Activated CD4-positive, CD25-positive, alpha-beta regulatory T cell (primary cell): ENCODE data around the gene LHFPL5.

Source experiments
- DNase-seq, 4 experiments: peaks; one replicate each; lab custom pipeline; 2025; lab: John Stamatoyannopoulos, UW

The LHFPL5 gene

DNA sequence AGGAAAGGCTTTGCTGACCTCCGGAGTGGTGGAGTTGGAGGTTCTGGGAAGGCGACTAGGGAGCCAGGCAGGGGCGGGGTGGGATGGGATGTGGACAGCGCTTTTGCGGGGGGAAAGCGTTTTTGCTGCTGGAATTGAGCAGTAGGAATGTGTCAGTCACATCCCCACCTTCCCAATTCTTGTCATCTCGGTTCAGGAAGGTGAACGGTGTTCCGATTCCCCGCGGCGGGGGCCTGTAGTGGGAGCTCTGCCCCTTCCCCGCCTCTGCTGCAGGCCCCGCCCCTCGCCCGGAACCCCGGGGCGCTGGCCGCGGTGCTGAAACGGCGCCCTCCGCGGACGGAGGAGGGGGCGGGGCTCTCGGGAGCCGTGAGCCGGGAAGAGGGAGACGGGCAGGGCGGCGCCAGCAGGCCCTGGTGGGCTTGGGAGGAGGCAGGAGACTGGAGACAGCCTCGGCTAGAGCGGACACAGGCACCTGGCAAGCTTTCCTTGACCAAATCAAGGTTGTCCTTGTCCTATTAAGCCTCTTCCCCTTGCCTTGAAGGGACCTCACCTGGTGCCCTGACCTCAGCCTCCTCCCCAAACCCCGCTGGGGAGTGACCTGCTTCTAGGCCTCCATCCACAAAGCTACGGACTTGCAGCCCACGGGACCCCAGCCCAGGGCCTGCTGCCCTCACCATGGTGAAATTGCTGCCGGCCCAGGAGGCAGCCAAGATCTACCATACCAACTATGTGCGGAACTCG is at the start of gene LHFPL5:
TSS of gene LHFPL5 (plus strand) at position 357 of the 741 bp plus-strand sequence. CDS start at position 676, 319 bp downstream.
- peak in 2 of 4 experiments; percentile 13 to 19 for DNase-seq

DNA sequence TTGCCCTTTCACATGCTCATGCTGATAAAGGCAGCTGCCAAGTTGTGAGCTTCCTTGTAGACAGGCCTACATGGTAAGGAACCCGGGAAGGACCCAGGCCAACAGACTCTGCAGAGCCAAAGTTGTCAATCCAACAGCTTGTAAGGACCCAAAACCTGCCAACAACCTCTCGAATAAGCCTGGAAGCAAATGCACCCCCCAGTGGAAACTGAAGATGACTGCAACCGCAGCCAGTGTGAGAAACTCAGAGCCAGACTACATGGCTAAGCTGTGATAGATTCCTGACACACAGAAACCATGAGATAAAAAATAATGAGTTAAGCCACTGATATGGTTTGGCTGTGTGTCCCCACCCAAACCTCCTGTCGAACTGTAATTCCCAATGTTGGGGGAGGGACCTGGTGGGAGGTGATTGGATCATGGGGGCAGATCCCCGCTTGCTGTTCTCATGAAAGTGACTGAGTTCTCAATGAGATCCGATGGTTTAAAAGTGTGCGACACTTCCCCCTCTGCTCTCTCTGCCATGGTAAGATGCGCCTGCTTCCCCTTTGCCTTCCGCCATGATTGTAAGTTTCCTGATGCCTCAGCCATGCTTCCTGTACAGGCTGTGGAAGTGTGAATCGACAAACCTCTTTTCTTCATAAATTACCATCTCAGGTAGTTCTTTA is 47.6 kb upstream of the LHFPL5 start:
- DNase-seq: no peak

DNA sequence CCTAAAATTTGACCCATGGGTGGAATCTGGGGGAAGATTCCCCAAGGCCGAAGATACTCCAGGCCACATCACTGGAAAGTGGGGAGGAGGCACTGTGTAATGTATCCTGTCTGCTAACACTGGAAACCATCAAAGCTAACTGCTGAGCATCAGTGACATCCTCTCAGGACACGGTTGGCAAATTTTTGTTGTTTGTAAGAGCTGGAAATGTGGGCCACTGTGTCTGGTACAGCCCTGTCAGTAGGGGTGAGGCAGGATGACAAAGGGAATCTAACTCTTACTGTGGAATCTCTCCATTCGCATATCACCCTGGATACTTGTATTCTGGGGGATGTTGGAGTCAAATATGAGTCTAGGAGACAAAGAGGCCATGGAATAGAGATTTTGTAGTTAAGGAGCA is 45.7 kb upstream of the LHFPL5 start:
- DNase-seq: no peak

DNA sequence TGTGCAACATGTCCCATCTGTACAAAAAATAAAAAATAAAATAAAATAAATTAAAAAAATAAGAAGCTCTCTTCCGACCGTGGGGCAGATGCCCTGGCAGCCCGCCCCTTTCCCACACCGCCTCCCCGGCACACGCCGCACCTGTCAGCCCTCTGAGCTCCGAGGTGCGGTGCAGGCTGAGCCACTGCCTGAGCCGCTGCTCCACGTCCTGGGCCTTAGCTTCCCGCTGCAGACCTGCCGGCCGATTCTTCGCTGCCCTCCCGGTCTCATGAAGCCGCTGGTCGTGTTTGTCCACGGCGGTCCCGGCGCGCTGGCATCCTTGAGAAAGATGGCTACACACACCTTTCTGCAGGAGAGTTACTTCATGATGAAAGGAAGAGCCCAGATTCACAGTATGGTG is 39.4 kb upstream of the LHFPL5 start:
- no peak for DNase-seq

DNA sequence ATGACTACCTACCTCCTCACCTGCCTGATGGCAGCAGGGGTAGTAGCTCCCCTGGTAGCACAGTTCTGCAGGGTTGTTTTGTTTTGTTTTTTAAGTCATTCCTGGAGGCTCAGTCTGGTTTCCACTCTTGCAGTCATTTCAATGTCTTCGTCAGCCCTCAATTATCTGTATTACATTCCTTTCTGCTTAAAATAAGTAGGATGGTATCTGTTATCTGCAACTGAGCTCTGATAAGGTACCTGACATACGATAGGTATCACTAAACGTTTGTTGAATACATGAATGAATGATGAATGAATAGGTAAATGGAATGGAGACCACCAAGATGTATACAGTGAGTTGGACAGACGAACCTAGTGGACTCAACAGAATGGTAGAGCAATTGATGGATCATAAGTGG is 35.9 kb upstream of the LHFPL5 start:
- DNase-seq: no peak

DNA sequence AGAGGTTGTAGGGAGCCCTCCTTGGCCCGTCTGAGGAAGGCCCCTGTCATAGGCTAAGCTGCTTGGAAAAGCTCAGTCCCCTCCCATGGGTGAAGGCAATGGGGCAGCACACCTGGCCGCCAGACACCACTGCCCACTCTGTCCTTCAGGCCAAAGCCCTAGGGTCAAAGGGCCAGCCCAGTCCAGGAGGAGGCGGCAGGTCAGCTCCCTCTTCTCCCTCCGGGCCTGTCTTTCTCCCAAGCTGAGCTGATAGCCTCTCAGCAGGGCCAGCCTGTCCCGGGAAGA is 33.9 kb upstream of the LHFPL5 start:
- no peak for DNase-seq

DNA sequence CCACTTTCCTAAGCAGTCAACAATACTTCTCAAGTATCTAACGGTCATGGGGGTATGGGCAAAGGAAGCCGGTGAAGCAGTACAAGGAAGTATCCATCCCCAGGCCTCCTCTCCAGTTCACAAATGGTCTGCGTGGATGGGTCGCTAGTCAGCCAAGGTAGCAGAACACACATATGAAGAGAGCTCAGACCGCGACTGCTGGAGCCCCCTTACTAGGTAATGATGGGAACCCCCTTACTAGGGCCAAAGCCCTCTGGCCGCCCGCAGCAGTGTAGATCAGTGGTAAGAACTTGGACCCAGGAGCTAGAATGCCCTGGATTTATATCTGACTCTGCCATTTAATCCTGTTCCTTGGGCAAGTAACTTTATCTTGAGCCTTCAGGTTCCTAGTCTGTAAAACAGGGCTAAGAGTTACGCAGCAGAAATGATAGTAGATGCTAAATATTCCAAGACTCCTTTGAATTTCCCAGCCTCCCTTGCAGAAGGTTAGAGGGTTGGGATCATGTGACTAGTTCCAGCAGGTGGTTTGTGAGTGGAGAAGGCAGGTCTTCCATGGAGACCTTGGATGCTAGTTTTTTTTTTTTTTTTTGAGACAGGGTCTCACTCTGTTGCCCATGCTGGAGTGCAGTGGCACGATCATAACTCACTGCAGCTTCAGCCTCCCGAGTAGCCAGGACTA is 30.9 kb upstream of the LHFPL5 start:
- no peak for DNase-seq

DNA sequence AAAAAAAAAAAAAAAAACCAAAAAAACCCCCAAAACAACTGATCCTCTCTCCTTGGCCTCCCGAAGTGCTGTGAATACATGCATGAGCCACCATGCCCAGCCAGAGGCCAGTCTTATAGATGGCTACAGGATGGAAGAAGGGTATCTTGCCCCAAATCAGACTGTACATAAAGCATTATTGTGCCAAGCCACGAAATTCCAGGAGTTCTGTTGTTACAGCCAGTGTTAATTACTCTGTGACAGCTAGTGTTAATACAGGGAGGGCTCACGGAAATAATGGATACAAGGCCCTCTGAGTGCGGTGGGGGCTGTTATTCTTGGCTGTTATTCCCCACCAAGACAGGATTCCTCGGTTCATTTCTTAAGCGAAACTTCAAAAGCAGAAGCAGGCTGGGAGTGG is 30.1 kb upstream of the LHFPL5 start:
- no peak for DNase-seq

DNA sequence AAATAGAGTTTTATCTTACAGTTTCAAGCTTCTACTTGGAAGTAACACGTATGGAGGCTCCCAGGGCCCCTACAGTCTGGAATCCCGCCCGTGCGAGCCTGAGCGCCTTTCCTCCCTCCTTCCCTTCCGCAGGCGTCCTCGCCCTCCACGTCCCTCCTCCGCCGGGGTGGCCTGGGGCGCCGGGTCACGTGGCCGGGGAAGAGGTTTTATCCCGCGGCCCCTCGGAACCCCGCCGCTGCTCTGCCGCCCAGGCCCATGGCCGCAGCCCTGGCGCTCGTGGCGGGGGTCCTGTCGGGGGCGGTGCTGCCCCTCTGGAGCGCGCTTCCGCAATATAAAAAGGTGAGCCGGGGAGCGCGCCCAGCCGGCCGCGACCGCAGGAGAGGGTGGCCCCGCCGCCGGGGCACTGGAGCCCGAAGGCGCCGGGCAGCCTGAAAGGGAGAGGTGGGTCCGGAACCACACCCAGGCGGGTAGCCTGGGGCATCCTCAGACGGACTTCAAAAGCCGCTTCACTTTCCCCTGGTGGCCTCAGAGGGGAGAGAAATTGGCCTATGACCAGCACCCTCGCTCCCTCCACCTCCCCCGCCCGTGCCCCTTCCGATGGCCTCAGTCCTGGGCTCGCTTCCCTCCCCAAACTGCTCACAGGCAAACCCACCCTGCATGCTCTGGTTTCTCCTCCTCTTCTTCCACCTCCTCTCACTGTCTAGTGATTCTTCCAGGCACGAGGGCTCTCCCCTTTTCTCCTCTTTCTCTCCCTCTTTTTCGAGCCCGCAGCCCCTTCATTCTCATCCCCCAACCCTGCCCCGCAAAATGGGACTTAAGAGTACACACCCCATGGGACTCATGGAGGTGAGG is 28.6 kb upstream of the LHFPL5 start, which contains the start of gene CLPSL2:
TSS of gene CLPSL2 (plus strand) at position 235 of the 852 bp plus-strand sequence. CDS start at position 256, 21 bp downstream.
- DNase-seq: no peak

DNA sequence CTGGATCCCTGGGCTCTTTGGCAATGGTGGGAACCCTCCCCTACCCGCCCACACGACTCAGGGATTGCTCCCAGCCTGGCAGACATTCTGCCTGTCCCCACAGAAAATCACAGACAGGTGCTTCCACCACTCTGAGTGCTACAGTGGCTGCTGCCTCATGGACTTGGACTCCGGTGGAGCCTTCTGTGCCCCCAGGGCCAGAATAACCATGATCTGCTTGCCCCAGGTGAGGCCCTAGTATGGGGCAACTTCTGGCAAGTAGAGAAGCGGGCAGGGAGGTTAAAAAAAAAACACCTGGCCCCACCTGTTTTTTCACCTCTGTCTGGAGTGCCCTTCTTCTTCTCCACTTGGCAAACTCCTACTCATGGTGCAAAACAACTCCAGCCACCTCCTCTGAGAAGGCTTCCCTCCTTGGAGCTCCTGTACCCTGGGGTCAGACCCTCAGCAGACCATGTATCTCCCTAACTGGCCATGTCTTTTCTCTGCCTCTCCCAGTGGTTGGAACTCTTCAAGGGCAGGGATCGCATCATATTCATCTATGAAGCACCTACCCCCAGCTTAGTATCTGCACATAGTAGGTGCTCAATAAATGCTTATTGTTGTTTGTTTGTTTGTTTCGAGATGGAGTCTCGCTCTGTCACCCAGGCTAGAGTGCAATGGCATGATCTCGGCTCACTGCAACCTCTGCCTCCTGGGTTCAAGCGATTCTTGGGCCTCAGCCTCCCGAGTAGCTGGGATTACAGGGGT is 27.6 kb upstream of the LHFPL5 start:
- no peak for DNase-seq

DNA sequence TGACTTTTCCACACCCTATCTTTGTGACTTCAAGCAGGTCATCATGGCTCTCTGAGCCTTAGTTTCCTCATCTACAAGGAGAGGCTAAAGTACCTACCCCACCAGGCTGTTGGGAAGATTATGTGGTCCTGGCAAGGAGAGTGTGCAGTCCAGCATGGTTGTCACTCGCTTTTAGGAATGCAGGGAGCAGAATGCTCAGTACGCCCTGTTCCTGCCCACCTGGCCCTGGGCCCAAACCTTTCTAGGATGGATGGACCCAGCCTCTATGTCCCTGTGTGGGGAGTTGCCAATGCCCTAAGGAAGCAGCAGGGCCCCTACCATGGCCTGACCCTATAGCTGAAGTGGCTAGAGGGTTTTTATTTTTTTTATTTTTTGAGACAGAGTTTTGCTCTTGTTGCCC is 26.7 kb upstream of the LHFPL5 start:
- no peak for DNase-seq

DNA sequence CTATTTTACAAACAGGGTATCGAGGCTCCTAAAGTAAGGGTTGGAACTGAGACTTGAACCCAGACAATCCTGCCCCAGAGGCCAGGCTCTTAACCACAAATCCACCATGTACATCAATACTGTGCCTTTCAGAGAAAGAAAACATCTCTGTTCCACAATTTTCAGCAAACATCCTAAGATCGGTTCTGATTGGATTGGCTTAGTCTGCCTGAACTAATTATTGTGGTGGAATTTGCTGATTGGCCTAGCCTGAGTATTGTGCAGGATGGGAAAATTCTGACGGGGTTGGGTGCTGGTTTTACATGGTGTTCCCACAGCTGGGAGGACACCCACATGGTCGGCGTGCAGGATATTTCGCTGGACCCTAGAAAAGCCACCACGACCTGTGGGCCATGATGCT is 24.4 kb upstream of the LHFPL5 start, which contains the start of gene CLPSL1:
TSS of gene CLPSL1 (plus strand) at position 301 of the 400 bp plus-strand sequence. CDS start at position 393, 92 bp downstream.
- DNase-seq: no peak

DNA sequence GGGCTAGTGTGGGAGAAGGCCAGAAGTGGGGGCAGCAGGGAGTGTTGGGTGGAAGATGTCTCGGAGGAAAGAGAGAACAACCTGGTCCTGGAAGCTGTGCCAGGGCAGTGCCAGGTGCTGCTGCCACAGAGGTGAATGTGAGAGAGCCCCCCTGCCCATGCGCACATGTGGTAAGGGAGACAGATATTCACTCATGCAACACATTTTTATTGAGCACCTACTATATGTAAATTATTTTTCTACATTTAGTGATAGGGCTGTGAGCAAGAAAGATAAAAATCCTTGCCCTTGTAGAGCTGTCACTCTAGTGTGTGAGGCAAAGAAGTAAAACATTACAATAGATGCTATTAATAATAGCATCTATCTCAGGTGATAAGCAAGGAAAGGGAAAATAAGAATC is 23.9 kb upstream of the LHFPL5 start:
- DNase-seq: no peak

DNA sequence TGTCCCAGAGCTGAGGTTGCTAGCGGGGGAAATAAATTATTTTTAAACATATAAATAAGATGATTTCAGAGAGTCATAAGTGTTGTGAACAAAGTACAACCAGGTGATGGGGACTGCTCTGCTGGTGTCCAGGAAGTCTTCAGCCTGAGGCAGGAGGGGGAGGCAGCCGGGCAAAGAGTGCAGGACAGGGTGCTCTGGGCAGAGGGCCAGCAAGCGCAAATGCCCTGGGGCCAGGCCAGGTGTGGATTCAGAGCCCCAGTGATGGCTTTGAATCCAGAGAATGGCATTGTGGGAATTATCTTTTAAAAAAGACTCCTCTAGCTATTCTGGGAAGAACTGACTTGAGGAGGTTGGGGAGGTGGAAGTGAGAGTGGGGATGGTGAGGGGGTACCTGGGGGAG is 22.7 kb upstream of the LHFPL5 start:
- no peak for DNase-seq

DNA sequence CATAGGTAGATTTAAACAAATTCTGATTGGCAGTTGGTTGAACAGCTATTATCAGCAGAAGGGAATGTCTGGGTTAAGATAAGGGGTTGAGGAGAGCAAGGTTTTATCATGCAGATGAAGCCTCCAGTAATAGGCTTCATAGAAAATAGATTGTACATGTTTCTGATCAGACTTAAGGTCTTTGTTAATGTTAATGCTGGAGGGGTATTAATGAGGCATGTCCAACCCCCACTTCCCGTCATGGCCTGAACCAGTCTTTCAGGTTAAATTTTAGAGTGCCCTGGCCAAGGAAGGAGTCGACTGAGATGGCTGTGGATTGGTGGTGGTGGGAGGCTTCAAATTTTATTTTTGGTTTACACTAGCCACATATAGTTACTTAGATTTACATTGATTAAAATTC is 21.0 kb upstream of the LHFPL5 start:
- no peak for DNase-seq

DNA sequence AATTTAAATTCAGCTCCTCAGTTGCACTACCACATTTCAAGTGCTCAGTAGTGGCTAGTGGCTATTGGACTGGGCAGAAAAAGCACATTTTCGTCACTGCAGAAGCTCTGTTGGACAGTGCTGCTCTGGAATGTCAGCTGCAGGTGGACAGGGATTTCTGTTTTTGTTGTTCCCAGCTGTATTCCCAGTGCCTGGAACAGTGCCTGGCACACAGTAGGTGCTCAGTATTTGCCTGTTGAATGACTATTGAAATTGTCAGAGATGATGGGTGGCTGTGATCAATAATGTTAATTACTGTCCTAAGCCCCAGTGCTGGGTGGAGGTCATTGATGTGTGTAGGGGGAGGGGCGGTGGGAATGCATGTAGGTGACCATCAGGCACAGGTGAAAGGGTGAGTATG is 18.9 kb upstream of the LHFPL5 start:
- no peak for DNase-seq

DNA sequence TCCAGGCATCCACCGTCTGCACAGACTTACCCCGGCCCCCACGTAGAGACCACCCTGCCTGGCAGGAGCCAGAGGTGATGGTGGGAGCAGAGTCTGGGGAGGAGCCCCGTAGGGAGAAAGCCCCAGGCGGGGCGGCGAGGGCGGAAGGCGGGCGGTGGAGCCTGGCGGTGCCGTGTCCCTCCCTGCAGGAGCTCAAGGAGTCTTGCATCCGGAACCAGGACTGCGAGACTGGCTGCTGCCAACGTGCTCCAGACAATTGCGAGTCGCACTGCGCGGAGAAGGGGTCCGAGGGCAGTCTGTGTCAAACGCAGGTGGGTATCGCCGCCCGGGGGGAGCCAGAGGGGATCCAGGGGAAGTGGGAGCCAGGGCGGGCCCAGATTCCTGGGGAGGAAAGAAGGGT is 18.3 kb upstream of the LHFPL5 start:
- no peak for DNase-seq

DNA sequence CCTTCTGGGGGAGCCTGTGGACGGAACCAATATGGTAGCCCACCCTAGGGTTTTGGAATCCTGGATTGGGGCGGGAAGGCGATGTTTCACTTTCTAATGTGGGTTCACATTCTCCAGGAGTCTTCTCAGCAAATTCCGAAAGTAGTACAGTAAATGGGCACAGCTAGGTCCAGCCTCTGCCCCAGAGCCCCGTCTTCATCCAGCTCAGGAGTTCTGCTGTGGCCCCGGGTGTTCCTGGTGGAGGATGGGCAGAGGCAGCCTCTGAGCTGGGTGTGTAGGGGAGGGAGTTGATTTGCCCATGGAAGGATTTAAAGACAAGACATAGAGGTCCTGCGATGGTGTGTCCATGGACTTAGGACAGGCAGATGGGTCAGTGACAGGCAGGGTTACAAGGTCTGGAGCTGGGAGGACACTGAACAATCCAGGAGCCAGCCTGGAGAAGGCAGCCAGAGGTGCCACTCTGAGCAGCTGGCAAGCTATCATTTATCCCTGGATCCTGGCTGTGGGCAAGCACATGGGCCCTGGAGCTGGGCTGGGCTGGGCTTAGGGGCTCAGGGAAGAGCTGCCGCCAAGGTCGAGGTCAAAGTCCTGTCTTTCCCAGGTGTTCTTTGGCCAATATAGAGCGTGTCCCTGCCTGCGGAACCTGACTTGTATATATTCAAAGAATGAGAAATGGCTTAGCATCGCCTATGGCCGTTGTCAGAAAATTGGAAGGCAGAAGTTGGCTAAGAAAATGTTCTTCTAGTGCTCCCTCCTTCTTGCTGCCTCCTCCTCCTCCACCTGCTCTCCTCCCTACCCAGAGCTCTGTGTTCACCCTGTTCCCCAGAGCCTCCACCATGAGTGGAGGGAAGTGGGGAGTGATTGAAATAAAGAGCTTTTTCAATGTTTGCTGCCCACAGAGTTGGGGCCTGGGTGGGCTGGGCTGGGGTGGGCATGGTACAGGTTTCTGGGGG is 17.6 kb upstream of the LHFPL5 start:
- no peak for DNase-seq

DNA sequence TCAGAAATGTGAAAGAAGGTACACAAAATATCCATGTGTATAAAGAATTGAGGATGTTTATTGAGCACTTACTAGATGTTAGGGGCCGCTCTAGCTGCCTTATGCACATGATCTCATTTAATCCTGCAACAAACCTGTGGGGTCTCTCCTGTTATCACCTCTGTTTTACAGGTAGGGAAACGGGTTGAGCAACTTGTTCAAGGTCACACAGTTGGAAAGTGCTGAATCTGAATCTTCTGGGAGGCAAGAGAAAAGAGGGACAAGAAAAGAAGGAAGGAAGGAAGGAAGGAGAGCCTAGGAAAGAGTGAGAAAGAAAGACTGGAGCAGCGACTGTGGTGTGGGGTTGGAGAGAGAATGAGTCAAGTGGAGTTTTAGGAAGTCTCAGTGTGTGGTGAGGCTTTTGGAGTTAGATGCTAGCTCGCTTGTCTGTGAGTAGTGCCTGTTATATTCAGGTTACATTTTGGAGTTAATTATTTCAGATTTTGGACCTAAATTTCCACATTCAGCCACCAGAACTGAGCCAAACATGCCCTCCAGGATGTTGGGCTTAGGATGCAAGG is 16.6 kb upstream of the LHFPL5 start:
- DNase-seq: no peak

DNA sequence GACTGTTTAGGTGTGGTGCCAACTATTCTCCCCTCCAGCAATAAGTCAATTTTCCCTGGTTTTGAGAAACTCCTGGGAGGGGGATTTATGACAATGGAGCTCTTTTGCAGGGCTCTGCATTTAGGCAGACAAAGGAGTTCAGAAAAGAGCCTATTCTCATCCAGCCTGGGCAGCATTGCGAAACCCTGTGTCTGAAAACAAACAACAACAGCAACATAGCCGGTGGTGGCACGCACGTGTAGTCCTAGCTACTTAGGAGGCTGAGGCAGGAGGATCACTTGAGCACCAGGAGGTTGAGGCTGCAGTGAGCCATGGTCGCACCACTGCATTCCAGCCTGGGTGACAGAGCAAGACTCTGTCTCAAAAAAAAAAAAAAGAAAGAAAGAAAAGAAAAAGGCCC is 14.5 kb upstream of the LHFPL5 start:
- DNase-seq: no peak
